ENCODE data around the gene MACROD1. TPM values are rescaled to one million over a fixed set of nuclear protein-coding genes. Genes with fewer than 3 reads are reported as not detected.
"Not testable (repeated sequence)": the region's sequence is repeated elsewhere in the genome, so short reads cannot be mapped to it uniquely, and the experiment has no call there.

The MACROD1 gene
- total and polyA plus RNA-seq, 4 donors, result 10.6 to 31.6 (median 23.9) TPM

- no peak overlapping the region for H3K27ac ChIP-seq (ENCODE audit: low read depth, low read length)
- H3K4me1 ChIP-seq (ENCODE audit: control insufficient read depth, insufficient read depth, low read length), result no peaks in the 10 kb centered on the region
- DNase-seq (ENCODE audit: low read depth in 4 of 6, low spot score in 6 of 6), result no peak
- no peaks in the 10 kb centered on the region for H3K9me3 ChIP-seq (ENCODE audit: control insufficient read depth, insufficient read depth, low read length)
- no peak overlapping the region for H3K4me3 ChIP-seq (ENCODE audit: low read depth, low read length)
- no peaks in the 10 kb centered on the region for H3K27me3 ChIP-seq (ENCODE audit: control insufficient read depth, insufficient read depth, low read length)
- H3K36me3 ChIP-seq (ENCODE audit: control insufficient read depth, insufficient read depth, low read length), result no peaks in the 10 kb centered on the region
- WGBS (ENCODE audit: insufficient coverage), result 87% methylated on average over 3 of the region's 4 CpGs
Measured at GRCh38 chr11:64173616-64174355, 7.9 kb upstream of the MACROD1 start.

GRCh38 chr11:64170419-64170818 is 4.5 kb upstream of the MACROD1 start:
- 89% methylated on average over 1 of the region's 4 CpGs for WGBS (ENCODE audit: insufficient coverage)
- Histone ChIP-seq H3K4me1 (ENCODE audit: control insufficient read depth, insufficient read depth, low read length) (peaks cover 10% of the 10 kb centered on the region), H3K27ac (ENCODE audit: low read depth, low read length) (no peak overlapping the region), H3K4me3 (ENCODE audit: low read depth, low read length) (no peak overlapping the region), H3K36me3 (ENCODE audit: control insufficient read depth, insufficient read depth, low read length) (no peaks in the 10 kb centered on the region), H3K27me3 (ENCODE audit: control insufficient read depth, insufficient read depth, low read length) (no peaks in the 10 kb centered on the region), H3K9me3 (ENCODE audit: control insufficient read depth, insufficient read depth, low read length) (no peaks in the 10 kb centered on the region)
- DNase-seq (ENCODE audit: low read depth in 4 of 6, low spot score in 6 of 6), result no peak

- WGBS (ENCODE audit: insufficient coverage), result under 1% methylated on average over 28 of the region's 32 CpGs
- Histone ChIP-seq H3K36me3 (ENCODE audit: control insufficient read depth, insufficient read depth, low read length) (no peaks in the 10 kb centered on the region), H3K4me3 (ENCODE audit: low read depth, low read length) (peak overlapping the region; percentile 54), H3K4me1 (ENCODE audit: control insufficient read depth, insufficient read depth, low read length) (peaks cover 23% of the 10 kb centered on the region), H3K27ac (ENCODE audit: low read depth, low read length) (no peak overlapping the region), H3K27me3 (ENCODE audit: control insufficient read depth, insufficient read depth, low read length) (no peaks in the 10 kb centered on the region), H3K9me3 (ENCODE audit: control insufficient read depth, insufficient read depth, low read length) (no peaks in the 10 kb centered on the region)
- DNase-seq (ENCODE audit: low read depth in 4 of 6, low spot score in 6 of 6), result peak in 1 of 6 donors; percentile 60
Measured at GRCh38 chr11:64165481-64165841, 452 bp downstream of the MACROD1 start.

GRCh38 chr11:64164392-64165312 is 1.3 kb downstream of the MACROD1 start:
- no peak overlapping the region for H3K27ac ChIP-seq (ENCODE audit: low read depth, low read length)
- H3K27me3 ChIP-seq (ENCODE audit: control insufficient read depth, insufficient read depth, low read length), result no peaks in the 10 kb centered on the region
- peak overlapping the region; percentile 54 for H3K4me3 ChIP-seq (ENCODE audit: low read depth, low read length)
- DNase-seq (ENCODE audit: low read depth in 4 of 6, low spot score in 6 of 6), result no peak
- H3K36me3 ChIP-seq (ENCODE audit: control insufficient read depth, insufficient read depth, low read length), result no peaks in the 10 kb centered on the region
- peaks cover 23% of the 10 kb centered on the region for H3K4me1 ChIP-seq (ENCODE audit: control insufficient read depth, insufficient read depth, low read length)
- H3K9me3 ChIP-seq (ENCODE audit: control insufficient read depth, insufficient read depth, low read length), result no peaks in the 10 kb centered on the region
- 40% methylated on average over 16 of the region's 20 CpGs for WGBS (ENCODE audit: insufficient coverage)

- Histone ChIP-seq H3K27ac (ENCODE audit: low read depth, low read length) (no peak overlapping the region), H3K4me1 (ENCODE audit: control insufficient read depth, insufficient read depth, low read length) (peaks cover 23% of the 10 kb centered on the region), H3K4me3 (ENCODE audit: low read depth, low read length) (no peak overlapping the region), H3K9me3 (ENCODE audit: control insufficient read depth, insufficient read depth, low read length) (no peaks in the 10 kb centered on the region), H3K27me3 (ENCODE audit: control insufficient read depth, insufficient read depth, low read length) (no peaks in the 10 kb centered on the region), H3K36me3 (ENCODE audit: control insufficient read depth, insufficient read depth, low read length) (no peaks in the 10 kb centered on the region)
- WGBS (ENCODE audit: insufficient coverage), result 93% methylated on average over 3 of the region's 5 CpGs
- no peak for DNase-seq (ENCODE audit: low read depth in 4 of 6, low spot score in 6 of 6)
Measured at GRCh38 chr11:64163951-64164350, 2.0 kb downstream of the MACROD1 start.

GRCh38 chr11:64162769-64163168 is 3.1 kb downstream of the MACROD1 start:
- H3K4me1 ChIP-seq (ENCODE audit: control insufficient read depth, insufficient read depth, low read length), result peaks cover 25% of the 10 kb centered on the region
- not testable (repeated sequence) for H3K36me3 ChIP-seq (ENCODE audit: control insufficient read depth, insufficient read depth, low read length); H3K4me3 ChIP-seq (ENCODE audit: low read depth, low read length); H3K27ac ChIP-seq (ENCODE audit: low read depth, low read length); H3K27me3 ChIP-seq (ENCODE audit: control insufficient read depth, insufficient read depth, low read length); H3K9me3 ChIP-seq (ENCODE audit: control insufficient read depth, insufficient read depth, low read length); DNase-seq (ENCODE audit: low read depth in 4 of 6, low spot score in 6 of 6)
- WGBS (ENCODE audit: insufficient coverage), result 94% methylated on average over 13 of the region's 16 CpGs

GRCh38 chr11:64161037-64161436 is 4.9 kb downstream of the MACROD1 start:
- 95% methylated on average over 7 of the region's 10 CpGs for WGBS (ENCODE audit: insufficient coverage)
- no peak for DNase-seq (ENCODE audit: low read depth in 4 of 6, low spot score in 6 of 6)
- H3K4me3 ChIP-seq (ENCODE audit: low read depth, low read length), result no peak overlapping the region
- H3K36me3 ChIP-seq (ENCODE audit: control insufficient read depth, insufficient read depth, low read length), result no peaks in the 10 kb centered on the region
- H3K27me3 ChIP-seq (ENCODE audit: control insufficient read depth, insufficient read depth, low read length), result no peaks in the 10 kb centered on the region
- no peaks in the 10 kb centered on the region for H3K9me3 ChIP-seq (ENCODE audit: control insufficient read depth, insufficient read depth, low read length)
- H3K27ac ChIP-seq (ENCODE audit: low read depth, low read length), result no peak overlapping the region
- H3K4me1 ChIP-seq (ENCODE audit: control insufficient read depth, insufficient read depth, low read length), result peaks cover 33% of the 10 kb centered on the region

GRCh38 chr11:64157631-64158394 is 8.1 kb downstream of the MACROD1 start:
- Histone ChIP-seq H3K4me1 (ENCODE audit: control insufficient read depth, insufficient read depth, low read length) (peaks cover 26% of the 10 kb centered on the region), H3K36me3 (ENCODE audit: control insufficient read depth, insufficient read depth, low read length) (no peaks in the 10 kb centered on the region), H3K9me3 (ENCODE audit: control insufficient read depth, insufficient read depth, low read length) (no peaks in the 10 kb centered on the region), H3K4me3 (ENCODE audit: low read depth, low read length) (no peak overlapping the region), H3K27ac (ENCODE audit: low read depth, low read length) (no peak overlapping the region), H3K27me3 (ENCODE audit: control insufficient read depth, insufficient read depth, low read length) (no peaks in the 10 kb centered on the region)
- WGBS (ENCODE audit: insufficient coverage), result 66% methylated on average over 16 of the region's 17 CpGs
- no peak for DNase-seq (ENCODE audit: low read depth in 4 of 6, low spot score in 6 of 6)

GRCh38 chr11:64156235-64157011 is 9.5 kb downstream of the MACROD1 start:
- H3K4me3 ChIP-seq (ENCODE audit: low read depth, low read length), result no peak overlapping the region
- 81% methylated on average over 12 of the region's 14 CpGs for WGBS (ENCODE audit: insufficient coverage)
- H3K27ac ChIP-seq (ENCODE audit: low read depth, low read length), result no peak overlapping the region
- no peaks in the 10 kb centered on the region for H3K9me3 ChIP-seq (ENCODE audit: control insufficient read depth, insufficient read depth, low read length)
- H3K36me3 ChIP-seq (ENCODE audit: control insufficient read depth, insufficient read depth, low read length), result no peaks in the 10 kb centered on the region
- peak in 1 of 6 donors; percentile 58 for DNase-seq (ENCODE audit: low read depth in 4 of 6, low spot score in 6 of 6)
- H3K4me1 ChIP-seq (ENCODE audit: control insufficient read depth, insufficient read depth, low read length), result peaks cover 32% of the 10 kb centered on the region
- H3K27me3 ChIP-seq (ENCODE audit: control insufficient read depth, insufficient read depth, low read length), result no peaks in the 10 kb centered on the region

Data from spinal cord (tissue), 10 donors.